GM12878 (cell line): Measurements from ENCODE around the gene RAPGEF6. TPM values are rescaled to one million over a fixed set of nuclear protein-coding genes. Genes with fewer than 3 reads are reported as not detected.

ENCODE experiments used
- ATAC-seq: fragments of 200-7000 bp; cut with Tn5 transposase; 3 replicates; pipeline ENCODE4 v1.9.1; 2020; ENCODE audit warnings: mild to moderate bottlenecking, moderate library complexity
- BruUV-seq: library from RNA; stranded (reverse); fragments of 400-500 nt; replicated peaks from 2 replicates; lab custom pipeline; 2021; lab: Mats Ljungman, UMichigan
- CTCF ChIA-PET: fragments of 300-600 bp; sonication (Branson Sonifier 250); formaldehyde crosslinking; extraction: SDS; loops from one replicate; lab custom pipeline; 2021; ENCODE audit warnings: inconsistent platforms; lab: Yijun Ruan, JAX
- POLR2A ChIA-PET: fragments of 350-600 bp; formaldehyde crosslinking; extraction: SDS; loops from one replicate; lab custom pipeline; 2021; ENCODE audit warnings: inconsistent platforms; lab: Charles Lee
- RAD21 ChIA-PET: fragments of 300-600 bp; sonication (Branson Sonifier 250); formaldehyde crosslinking; loops from one replicate; lab custom pipeline; 2023; ENCODE audit warnings: antibody characterized with exemption; ENCODE audit not compliant: unreplicated experiment; lab: Charles Lee
- SMC1A ChIA-PET: fragments of 300-600 bp; sonication (Branson Sonifier 250); formaldehyde crosslinking; loops from one replicate; lab custom pipeline; 2023; ENCODE audit not compliant: unreplicated experiment, uncharacterized antibody; lab: Charles Lee
- DNase-seq: peaks from one replicate; pipeline ENCODE4 v3.0.0-alpha.2; 2011; ENCODE audit warnings: low read depth, low spot score
- FAIRE-seq: peaks from 3 replicates; lab custom pipeline; 2011; peaks lifted over from hg19 to GRCh38; lab: Jason Lieb, UNC
- H2AFZ ChIP-seq: 2 replicates; pipeline ENCODE4 v1.6.0; 2011; ENCODE audit warnings: low read depth, low read length, control low read depth; ENCODE audit not compliant: control insufficient read depth
- H3K27ac ChIP-seq: 2 replicates; pipeline ENCODE4 v1.5.1; 2011; ENCODE audit warnings: control low read depth; ENCODE audit not compliant: control insufficient read depth, insufficient read depth
- H3K27me3 ChIP-seq, 2 experiments: replicated peaks in 1 of 2; 2 replicates each; pipeline versions ENCODE4 v1.6.0 to v1.6.1; 2011; ENCODE audit warnings: low read length in 1 of 2; ENCODE audit not compliant: control insufficient read depth in 2 of 2, insufficient read depth in 2 of 2
- H3K36me3 ChIP-seq, 2 experiments: 2 replicates each; pipeline ENCODE4 v1.5.1; 2011; ENCODE audit warnings: low read length in 1 of 2; ENCODE audit not compliant: control insufficient read depth in 2 of 2, insufficient read depth in 2 of 2
- H3K4me1 ChIP-seq: 2 replicates; pipeline ENCODE4 v1.6.1; 2011; ENCODE audit warnings: mild to moderate bottlenecking, low read length, moderate library complexity, mixed read lengths; ENCODE audit not compliant: control insufficient read depth, insufficient read depth
- H3K4me2 ChIP-seq: 2 replicates; pipeline ENCODE4 v1.6.0; 2011; ENCODE audit warnings: control low read depth; ENCODE audit not compliant: control insufficient read depth, insufficient read depth
- H3K4me3 ChIP-seq: fragments of 200-600 bp; sonication (generic); 2 replicates; pipeline ENCODE4 v1.5.1; 2016
- H3K79me2 ChIP-seq: 2 replicates; pipeline ENCODE4 v1.6.0; 2011; ENCODE audit warnings: low read length; ENCODE audit not compliant: control insufficient read depth, insufficient read depth
- H3K9ac ChIP-seq: 2 replicates; pipeline ENCODE4 v1.8.0; 2011; ENCODE audit warnings: low read length, control low read depth, mixed read lengths; ENCODE audit not compliant: control insufficient read depth, insufficient read depth
- H3K9me3 ChIP-seq: replicated peaks from 3 replicates; pipeline ENCODE4 v1.5.1; 2011; ENCODE audit warnings: mild to moderate bottlenecking, low read length; ENCODE audit not compliant: control insufficient read depth, insufficient read depth
- H4K20me1 ChIP-seq: 2 replicates; pipeline ENCODE4 v1.6.0; 2011; ENCODE audit not compliant: control insufficient read depth, insufficient read depth
- BMI1 ChIP-seq: fragments of 450-650 bp; IDR thresholded peaks from 2 replicates; pipeline ENCODE4 v1.6.1; 2016; ENCODE audit warnings: mild to moderate bottlenecking, moderate library complexity, borderline replicate concordance
- CBX5 ChIP-seq: sonication (generic); IDR thresholded peaks from 2 replicates; pipeline ENCODE4 v1.6.1; 2016; ENCODE audit warnings: low read depth, moderate library complexity, mild to moderate bottlenecking, inconsistent platforms
- CHD1 ChIP-seq: IDR thresholded peaks from 2 replicates; pipeline ENCODE4 v1.6.1; 2012; ENCODE audit warnings: low read depth, low read length, improper control_type of control experiment
- GABPA ChIP-seq: IDR thresholded peaks from 2 replicates; pipeline ENCODE4 v1.6.1; 2014; ENCODE audit warnings: antibody characterized with exemption, low read depth, mild to moderate bottlenecking, inconsistent platforms
- KDM1A ChIP-seq: fragments of 200-600 bp; sonication (generic); IDR thresholded peaks from 2 replicates; pipeline ENCODE4 v1.6.1; 2016; ENCODE audit warnings: borderline replicate concordance
- KLF5 ChIP-seq: fragments of 450-650 bp; IDR thresholded peaks from 2 replicates; pipeline ENCODE4 v1.6.1; 2014; ENCODE audit warnings: mild to moderate bottlenecking; ENCODE audit not compliant: partially characterized antibody
- MYC ChIP-seq: IDR thresholded peaks from 2 replicates; pipeline ENCODE4 v1.6.1; 2011; ENCODE audit warnings: mild to moderate bottlenecking, low read length, moderate library complexity, inconsistent platforms; ENCODE audit not compliant: insufficient read depth, insufficient replicate concordance, insufficient read length, severe bottlenecking
- POLR2A ChIP-seq: IDR thresholded peaks from 2 replicates; pipeline ENCODE4 v1.6.1; 2011; ENCODE audit warnings: low read depth, mild to moderate bottlenecking, low read length
- POLR2AphosphoS5 ChIP-seq: IDR thresholded peaks from 2 replicates; pipeline ENCODE4 v1.6.1; 2011; ENCODE audit warnings: mild to moderate bottlenecking, low read length, inconsistent platforms
- RFX5 ChIP-seq: IDR thresholded peaks from 2 replicates; pipeline ENCODE4 v1.6.1; 2011; ENCODE audit warnings: low read depth, low read length, improper control_type of control experiment
- TCF12 ChIP-seq: IDR thresholded peaks from 2 replicates; pipeline ENCODE4 v1.6.1; 2011; ENCODE audit warnings: low read depth, mild to moderate bottlenecking, low read length
- WGBS: methylation state at CpG from one replicate; pipeline ENCODE4 v1.1.6; 2016; ENCODE audit warnings: low lambda C conversion rate; ENCODE audit not compliant: insufficient replicate concordance, insufficient coverage; ENCODE audit errors: missing lambda C conversion rate; 5-methylcytosine and 5-hydroxymethylcytosine counted together
- in situ Hi-C: fragments of 300-500 bp; cut with MboI; formaldehyde crosslinking; loops from 9 replicates; pipeline ENCODE4 v1.14.3; 2018; ENCODE audit warnings: mixed read lengths
- intact Hi-C: fragments of 100-400 bp; cut with micrococcal nuclease; formaldehyde crosslinking; loops from one replicate; pipeline ENCODE4 v1.14.2; 2022; ENCODE audit not compliant: unreplicated experiment
- polyA plus RNA-seq, 11 experiments: library from polyadenylated mRNA; depleted of rRNA in 4 of 11; unstranded in 6 of 11; stranded (reverse) in 5 of 11; fragments of >200 nt; fragmentation: Nextera tagmentation in 4 of 11; fragmentation: Illumina TruSeq in 1 of 11; extraction: Ambion mirVana in 4 of 11; extraction: Trizol in 1 of 11; gene quantifications; 1 replicate in 1 of 11; 2 replicates in 10 of 11; pipeline versions ENCODE4 v1.2.1 to v1.2.3, GENCODE V29; 2011 to 2016; ENCODE audit warnings: inconsistent platforms in 2 of 11, missing spikeins in 2 of 11, low read depth in 1 of 11
- total RNA-seq, 4 experiments: library from RNA; depleted of rRNA in 3 of 4; stranded (reverse); fragments of >200 nt in 3 of 4; fragmentation: Illumina TruSeq in 1 of 4; extraction: Trizol in 1 of 4; gene quantifications; 2 replicates each; pipeline versions ENCODE4 v1.2.1 to v1.2.3, GENCODE V29; 2013 to 2021
- TF ChIP-seq, protein P1 (sequence below): fragments of 450-650 bp; formaldehyde crosslinking; IDR thresholded peaks from 2 replicates; pipeline ENCODE4 v1.4.0; 2022; ENCODE audit warnings: mild to moderate bottlenecking, moderate library complexity
- TF ChIP-seq, protein P2 (sequence below): fragments of 450-650 bp; IDR thresholded peaks from 2 replicates; pipeline ENCODE4 v1.6.1; 2018; ENCODE audit warnings: mild to moderate bottlenecking, low read depth, moderate library complexity; ENCODE audit not compliant: partially characterized antibody

RAPGEF6 gene
- total and polyA plus RNA-seq, 10 of the 15 experiments (the other 5 are each of a cell fraction or from before 2014, with no cell fraction given), result 2.9 to 24.0 (median 14.2) TPM

DNA sequence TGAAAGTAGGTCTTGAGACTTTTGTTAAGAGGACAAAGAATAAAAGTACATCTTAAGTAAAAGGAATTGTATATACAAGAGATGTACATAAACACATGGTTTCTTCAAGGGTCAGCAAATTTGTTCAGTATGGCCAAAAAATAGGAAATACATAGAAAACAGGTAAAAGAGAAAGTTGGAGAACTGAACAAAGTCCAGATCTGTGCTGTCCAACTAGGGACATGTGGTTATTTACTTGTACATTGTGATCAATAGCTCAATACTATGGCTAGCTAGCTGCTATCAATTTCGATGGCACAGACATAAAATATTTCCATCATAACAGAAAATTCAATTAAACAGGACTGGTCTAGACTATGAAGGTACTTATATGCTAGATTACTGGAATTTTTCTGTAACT is 92.3 kb downstream of the RAPGEF6 start:
- DNase-seq, result no peak
- H3K27ac ChIP-seq, result no peak overlapping the region
- ChIA-PET CTCF (interaction anchor here (0.5 to 1.4 kb wide), 3 partner anchors 8 to 90 kb away, joined by 3 read pairs; no protein-coding TSS in a partner anchor), SMC1A (interaction anchor here (2.5 kb wide), 1 partner anchor 10 kb away, joined by 13 read pairs; no protein-coding TSS in a partner anchor), RAD21 (no interaction called here), POLR2A (no interaction called here)
- ATAC-seq, result no peak
- WGBS, result 95% methylated on average over 1 of the region's 1 CpG
- H3K36me3 ChIP-seq, result peaks cover 0 to 7% of the 10 kb centered on the region in 2 experiments; a peak in 2 of 4 replicates
- no peaks in the 10 kb centered on the region for H3K4me1 ChIP-seq
- in situ Hi-C loops, result no loop called here
- H3K9ac ChIP-seq, result no peak overlapping the region
- TF ChIP-seq TCF12 (no peak), POLR2AphosphoS5 (no peak), RFX5 (no peak), CHD1 (no peak), POLR2A (no peak), GABPA (no peak), KDM1A (no peak), CBX5 (no peak), KLF5 (no peak), BMI1 (no peak), MYC (no peak)
- TF ChIP-seq, protein P1, sequence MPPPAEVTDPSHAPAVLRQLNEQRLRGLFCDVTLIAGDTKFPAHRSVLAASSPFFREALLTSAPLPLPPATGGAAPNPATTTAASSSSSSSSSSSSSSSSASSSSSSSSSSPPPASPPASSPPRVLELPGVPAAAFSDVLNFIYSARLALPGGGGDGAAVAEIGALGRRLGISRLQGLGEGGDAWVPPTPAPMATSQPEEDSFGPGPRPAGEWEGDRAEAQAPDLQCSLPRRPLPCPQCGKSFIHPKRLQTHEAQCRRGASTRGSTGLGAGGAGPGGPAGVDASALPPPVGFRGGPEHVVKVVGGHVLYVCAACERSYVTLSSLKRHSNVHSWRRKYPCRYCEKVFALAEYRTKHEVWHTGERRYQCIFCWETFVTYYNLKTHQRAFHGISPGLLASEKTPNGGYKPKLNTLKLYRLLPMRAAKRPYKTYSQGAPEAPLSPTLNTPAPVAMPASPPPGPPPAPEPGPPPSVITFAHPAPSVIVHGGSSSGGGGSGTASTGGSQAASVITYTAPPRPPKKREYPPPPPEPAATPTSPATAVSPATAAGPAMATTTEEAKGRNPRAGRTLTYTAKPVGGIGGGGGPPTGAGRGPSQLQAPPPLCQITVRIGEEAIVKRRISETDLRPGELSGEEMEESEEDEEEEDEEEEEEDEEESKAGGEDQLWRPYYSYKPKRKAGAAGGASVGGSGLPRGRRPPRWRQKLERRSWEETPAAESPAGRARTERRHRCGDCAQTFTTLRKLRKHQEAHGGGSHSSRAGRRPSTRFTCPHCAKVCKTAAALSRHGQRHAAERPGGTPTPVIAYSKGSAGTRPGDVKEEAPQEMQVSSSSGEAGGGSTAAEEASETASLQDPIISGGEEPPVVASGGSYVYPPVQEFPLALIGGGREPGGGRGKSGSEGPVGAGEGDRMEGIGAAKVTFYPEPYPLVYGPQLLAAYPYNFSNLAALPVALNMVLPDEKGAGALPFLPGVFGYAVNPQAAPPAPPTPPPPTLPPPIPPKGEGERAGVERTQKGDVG (CRISPR knock-in tag), result no peak
- TF ChIP-seq, protein P2, sequence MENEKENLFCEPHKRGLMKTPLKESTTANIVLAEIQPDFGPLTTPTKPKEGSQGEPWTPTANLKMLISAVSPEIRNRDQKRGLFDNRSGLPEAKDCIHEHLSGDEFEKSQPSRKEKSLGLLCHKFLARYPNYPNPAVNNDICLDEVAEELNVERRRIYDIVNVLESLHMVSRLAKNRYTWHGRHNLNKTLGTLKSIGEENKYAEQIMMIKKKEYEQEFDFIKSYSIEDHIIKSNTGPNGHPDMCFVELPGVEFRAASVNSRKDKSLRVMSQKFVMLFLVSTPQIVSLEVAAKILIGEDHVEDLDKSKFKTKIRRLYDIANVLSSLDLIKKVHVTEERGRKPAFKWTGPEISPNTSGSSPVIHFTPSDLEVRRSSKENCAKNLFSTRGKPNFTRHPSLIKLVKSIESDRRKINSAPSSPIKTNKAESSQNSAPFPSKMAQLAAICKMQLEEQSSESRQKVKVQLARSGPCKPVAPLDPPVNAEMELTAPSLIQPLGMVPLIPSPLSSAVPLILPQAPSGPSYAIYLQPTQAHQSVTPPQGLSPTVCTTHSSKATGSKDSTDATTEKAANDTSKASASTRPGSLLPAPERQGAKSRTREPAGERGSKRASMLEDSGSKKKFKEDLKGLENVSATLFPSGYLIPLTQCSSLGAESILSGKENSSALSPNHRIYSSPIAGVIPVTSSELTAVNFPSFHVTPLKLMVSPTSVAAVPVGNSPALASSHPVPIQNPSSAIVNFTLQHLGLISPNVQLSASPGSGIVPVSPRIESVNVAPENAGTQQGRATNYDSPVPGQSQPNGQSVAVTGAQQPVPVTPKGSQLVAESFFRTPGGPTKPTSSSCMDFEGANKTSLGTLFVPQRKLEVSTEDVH, result no peak
- no peak overlapping the region for H2AFZ ChIP-seq
- peaks cover under 1% of the 10 kb centered on the region for H3K79me2 ChIP-seq
- H3K4me3 ChIP-seq, result no peak overlapping the region
- H3K4me2 ChIP-seq, result no peak overlapping the region
- BruUV-seq, result no TSS peak
- no peaks in the 10 kb centered on the region for H3K9me3 ChIP-seq
- no peak for FAIRE-seq
- H3K27me3 ChIP-seq, result no peaks in the 10 kb centered on the region
- intact Hi-C loops, result no loop called here
- no peaks in the 10 kb centered on the region for H4K20me1 ChIP-seq
